GM10266 (cell line): ENCODE measurements around the gene GNLY.

ENCODE experiments used
- DNase-seq: peaks from one replicate; pipeline ENCODE4 v3.0.0; 2012; ENCODE audit errors: extremely low spot score
- TF ChIP-seq, protein P1 (sequence below): IDR thresholded peaks from 2 replicates; pipeline ENCODE4 v1.5.1; 2012; ENCODE audit warnings: mild to moderate bottlenecking, low read depth; ENCODE audit not compliant: control insufficient read depth, insufficient read depth; ENCODE audit errors: missing control alignments

GNLY gene

GRCh38 chr2:85680707-85681371 lies 13.3 kb upstream of the GNLY start:
- TF ChIP-seq, protein P1, sequence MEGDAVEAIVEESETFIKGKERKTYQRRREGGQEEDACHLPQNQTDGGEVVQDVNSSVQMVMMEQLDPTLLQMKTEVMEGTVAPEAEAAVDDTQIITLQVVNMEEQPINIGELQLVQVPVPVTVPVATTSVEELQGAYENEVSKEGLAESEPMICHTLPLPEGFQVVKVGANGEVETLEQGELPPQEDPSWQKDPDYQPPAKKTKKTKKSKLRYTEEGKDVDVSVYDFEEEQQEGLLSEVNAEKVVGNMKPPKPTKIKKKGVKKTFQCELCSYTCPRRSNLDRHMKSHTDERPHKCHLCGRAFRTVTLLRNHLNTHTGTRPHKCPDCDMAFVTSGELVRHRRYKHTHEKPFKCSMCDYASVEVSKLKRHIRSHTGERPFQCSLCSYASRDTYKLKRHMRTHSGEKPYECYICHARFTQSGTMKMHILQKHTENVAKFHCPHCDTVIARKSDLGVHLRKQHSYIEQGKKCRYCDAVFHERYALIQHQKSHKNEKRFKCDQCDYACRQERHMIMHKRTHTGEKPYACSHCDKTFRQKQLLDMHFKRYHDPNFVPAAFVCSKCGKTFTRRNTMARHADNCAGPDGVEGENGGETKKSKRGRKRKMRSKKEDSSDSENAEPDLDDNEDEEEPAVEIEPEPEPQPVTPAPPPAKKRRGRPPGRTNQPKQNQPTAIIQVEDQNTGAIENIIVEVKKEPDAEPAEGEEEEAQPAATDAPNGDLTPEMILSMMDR: no peak
- no peak for DNase-seq

- TF ChIP-seq, protein P1: no peak
- DNase-seq: no peak
Observed at GRCh38 chr2:85681372-85681763, 12.8 kb upstream of the GNLY start.

DNA sequence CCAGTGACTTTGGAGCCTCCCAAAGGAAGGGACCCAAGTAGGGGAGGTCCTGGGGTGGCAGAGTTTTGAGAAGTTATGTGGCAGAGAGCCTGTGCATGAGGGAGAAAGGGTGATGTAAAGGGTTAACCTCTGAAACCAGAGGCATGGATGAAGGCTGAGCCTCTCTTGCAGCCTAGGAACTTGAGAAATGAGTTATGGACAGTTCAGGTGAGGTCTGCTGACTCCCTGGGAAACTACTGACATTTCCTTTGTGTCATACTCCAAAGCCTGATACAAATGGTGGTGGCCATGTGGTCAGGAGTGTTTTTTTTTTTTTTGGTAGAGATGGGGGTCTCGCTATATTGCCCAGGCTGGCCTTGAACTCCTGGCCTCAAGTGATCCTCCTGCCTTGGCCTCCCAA lies 12.4 kb upstream of the GNLY start:
- DNase-seq: no peak
- TF ChIP-seq, protein P1: no peak

- TF ChIP-seq, protein P1: no peak
- no peak for DNase-seq
Observed at GRCh38 chr2:85682378-85682777, 11.8 kb upstream of the GNLY start.

DNA sequence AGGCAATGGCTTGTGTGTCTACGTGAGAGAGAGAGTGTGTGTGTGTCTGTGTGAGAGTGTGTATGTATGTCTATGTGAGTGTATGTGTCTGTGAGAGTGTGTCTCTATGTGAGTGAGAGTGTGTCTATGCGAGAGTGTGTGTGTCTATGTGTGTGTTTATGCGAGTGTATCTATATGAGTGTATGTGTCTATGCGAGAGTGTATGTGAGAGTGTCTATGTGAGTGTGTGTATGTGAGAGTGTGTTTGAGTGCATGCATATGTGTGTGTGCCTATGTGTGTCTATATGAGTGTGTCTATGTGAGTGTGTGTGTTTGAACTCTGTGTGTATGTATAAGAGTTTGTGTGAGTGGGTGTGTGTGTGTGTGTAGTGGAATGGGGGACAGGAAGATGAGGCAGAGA lies 9.8 kb upstream of the GNLY start:
- no peak for DNase-seq
- TF ChIP-seq, protein P1: no peak

DNA sequence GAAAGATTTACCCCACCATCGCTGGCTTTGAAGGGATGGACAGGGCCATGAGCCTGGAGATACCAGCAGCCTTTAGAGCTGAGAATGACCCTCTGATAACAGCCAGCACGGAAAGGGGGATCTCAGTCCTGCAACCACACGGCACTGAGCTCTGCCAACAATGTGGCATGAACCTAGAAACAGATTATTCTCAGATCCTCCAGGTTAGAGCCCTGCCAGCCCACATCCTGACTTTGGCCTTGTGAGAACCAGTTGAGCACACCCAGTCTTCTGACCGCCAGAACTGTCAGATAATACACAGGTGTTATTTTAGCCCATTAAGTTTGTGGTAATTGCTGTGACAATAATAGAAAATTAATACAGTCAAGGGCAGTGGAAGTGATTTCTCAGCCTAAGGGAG lies 9.4 kb upstream of the GNLY start:
- TF ChIP-seq, protein P1: no peak

GRCh38 chr2:85690932-85691331 lies 3.2 kb upstream of the GNLY start:
- DNase-seq: no peak
- TF ChIP-seq, protein P1: no peak

More for the DNA sequence above, 9.4 kb upstream of the GNLY start:
- DNase-seq: no peak
